DMS153 treated with DMSO at 0.1 percent for 48 hours (cell line): Measurements from ENCODE around the gene SESN1.

Experiments used
- DNase-seq: peaks from one replicate; lab custom pipeline; 2025; ENCODE audit not compliant: unreplicated experiment; lab: John Stamatoyannopoulos, UW

SESN1 gene

DNA sequence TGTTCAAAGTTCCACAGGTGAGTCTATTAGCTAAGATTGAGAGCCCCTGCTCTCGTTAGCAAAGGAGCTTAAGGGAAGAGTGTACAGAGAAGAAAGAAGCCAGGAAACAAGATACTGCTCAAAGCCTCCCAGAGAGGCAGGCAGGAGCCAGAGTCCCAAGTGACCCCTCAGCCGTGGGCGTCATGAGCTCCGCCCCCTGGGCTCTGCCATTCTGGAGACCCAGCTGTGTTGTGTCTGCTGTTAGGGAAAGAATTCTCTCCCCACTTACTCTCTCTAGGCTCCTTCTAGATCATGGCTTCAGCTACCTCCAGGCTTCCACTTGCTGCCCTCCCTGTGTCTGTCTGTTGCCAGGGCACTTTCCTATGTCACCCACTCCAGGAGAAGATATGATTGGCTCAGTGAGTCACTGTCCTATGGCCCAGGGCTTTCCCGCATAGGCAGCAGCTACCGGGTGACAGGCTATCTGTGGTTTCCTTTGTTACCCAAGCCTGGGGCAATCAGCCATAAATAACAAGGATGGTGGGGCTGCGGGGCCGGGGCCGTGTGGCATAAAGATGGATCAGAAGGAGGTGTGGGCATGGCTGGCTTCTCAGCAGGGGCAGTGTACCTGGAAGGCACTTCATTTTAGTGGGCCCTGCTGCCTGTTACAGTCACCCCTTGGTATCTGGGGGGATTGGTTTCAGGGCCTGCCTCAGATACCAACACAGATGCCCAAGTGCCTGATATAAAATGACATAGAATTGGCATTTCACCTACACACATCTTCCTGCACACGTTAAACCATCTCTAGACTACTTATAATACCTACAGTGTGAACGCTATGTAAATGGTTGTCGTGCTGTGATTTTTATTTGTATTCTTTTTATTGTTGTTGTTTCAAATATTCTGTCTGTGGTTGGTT is 127.5 kb downstream of the SESN1 start:
- no peak for DNase-seq

DNA sequence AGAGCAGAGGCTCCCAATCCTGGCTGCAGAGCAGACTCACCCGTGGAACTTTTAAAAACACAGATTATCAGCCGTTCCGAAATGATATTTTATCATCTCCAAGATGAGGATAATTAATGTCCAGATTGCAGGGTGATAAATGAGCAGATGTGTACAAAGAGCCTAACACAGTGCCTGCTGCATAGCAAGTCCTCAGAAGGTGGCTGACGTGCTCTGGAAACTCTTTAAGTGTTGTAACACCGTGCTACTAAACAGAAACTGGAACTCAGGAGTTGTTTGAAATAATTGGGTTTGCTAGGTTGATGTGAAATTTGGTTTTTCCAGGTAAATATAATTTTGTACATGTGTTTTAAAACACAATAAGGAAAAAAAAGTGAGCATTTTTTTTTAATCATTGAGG is 128.4 kb downstream of the SESN1 start:
- no peak for DNase-seq

DNA sequence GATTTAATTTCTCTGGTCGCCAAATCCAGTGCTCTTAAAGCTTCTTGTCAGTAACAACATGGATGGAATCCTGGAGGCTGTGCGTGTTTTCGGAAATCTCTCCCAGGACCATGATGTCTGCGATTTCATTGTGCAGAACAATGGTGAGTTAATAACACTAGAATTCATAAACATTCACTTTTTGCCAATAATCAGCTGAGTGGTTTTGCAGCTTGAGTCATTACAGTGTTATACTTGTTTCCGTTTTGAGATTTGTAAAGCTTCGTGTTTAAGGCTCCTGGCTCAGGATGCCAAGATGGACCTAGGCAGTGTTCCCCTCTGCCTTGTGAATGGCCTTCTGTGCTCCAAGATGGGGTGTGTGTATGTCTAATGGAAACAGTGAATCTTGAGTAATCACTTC is 132.7 kb downstream of the SESN1 start:
- no peak for DNase-seq

DNA sequence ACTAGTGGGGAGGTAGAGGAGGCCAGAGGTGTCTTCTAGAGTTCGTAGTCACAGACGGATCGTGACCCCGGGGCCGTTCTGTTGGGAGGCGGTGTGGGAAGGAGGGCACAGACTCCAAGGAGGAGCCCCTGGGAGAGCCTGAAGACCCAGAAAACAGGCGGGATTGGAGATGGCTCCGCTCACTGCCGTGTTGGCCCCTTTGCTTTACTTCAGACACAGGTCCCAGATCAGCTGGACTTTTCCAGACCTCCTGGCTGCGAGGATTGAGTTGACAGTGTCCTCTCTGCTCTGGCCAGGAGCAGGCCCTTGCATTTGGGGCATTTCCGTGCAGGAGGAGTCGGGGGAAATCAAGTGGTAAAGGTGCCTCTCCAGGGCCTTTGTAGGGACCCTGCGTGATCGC is 133.6 kb downstream of the SESN1 start:
- DNase-seq = no peak

DNA sequence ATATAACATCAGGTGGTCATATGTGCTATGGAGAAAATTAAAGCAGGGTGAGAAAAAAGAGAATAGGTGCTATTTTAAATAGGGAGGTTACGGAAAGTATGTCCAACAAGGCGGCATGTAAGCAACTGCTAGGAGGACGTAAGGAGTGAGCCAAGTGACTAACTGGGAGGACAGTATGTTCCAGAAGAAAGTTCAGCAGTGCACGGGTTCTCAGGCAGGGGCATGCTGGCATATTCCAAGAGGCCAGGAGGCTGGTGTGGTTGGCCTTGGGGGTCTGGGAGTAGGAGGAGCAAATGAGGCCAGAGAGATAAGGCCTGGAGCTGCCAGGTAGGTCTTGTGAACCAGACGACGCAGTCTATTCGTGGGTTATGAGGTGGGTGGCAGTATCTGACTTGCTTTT is 134.0 kb downstream of the SESN1 start:
- no peak for DNase-seq

DNA sequence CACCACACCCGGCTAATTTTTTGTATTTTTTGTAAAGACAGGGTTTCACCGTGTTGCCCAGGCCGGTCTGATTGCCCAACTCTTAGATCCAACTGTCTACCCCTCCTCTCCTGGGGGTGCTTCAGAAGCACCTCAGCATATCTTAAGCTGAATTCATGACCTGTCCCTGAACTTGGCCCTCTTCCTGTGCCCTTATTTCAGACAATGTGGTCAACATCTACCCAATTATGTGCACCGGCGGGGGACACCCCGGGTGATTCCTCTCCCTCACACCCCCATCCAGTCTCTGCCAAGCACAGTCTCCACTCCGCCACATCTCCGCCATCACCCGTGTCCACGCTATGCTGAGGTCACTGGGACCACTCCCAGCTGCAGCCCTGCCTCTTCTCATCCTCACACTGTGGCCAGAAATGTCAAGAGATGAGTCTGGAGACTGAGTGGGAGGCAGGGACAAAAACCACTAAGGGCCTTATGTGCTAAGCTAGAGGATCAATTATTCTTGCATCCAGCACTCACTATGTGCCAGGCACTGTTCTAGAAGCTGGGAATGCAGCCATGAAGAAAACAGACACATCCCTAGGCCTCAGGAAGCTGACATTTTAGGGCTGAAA is 134.6 kb downstream of the SESN1 start:
- DNase-seq = no peak

DNA sequence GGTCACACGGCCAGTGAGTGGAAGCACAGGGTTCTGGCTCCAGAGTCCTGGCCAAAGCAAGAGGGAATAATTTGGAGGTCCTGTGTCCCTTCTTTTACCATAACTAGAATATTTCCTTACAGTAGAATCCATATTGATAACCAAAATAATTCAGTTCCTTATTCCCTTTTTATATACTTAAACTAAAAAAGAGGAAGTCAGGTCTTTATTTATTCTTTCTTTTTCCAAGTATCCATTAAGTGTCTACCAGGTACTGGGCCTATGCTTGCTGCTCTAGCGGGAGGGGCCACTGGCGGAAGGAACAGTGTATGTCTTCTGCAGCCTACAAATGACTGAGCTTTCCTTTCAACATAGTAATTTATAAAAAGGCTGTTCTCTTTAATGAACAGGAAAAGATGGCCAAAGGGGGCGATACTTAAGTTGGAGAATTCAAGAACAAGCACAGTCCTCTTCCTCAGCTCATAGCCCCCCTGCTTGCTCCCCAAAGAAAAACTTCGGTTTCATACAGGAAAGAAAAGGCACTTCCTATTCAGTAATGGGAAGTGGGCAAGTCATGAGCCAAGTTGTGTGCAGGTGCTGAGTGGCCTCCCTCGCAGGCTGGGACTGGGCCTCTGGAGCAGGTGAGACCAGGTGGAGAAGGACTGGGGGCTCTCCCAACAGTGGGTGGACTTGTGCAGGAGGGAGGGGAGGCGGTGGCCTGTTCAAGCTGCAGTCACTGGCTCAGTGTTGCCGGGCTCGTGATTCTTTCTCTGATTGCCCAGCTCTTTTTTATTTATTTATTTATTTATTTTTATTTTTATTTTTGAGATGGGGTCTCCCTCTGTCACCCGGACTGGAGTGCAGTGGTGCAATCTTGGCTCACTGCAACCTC is 135.5 kb downstream of the SESN1 start:
- no peak for DNase-seq

DNA sequence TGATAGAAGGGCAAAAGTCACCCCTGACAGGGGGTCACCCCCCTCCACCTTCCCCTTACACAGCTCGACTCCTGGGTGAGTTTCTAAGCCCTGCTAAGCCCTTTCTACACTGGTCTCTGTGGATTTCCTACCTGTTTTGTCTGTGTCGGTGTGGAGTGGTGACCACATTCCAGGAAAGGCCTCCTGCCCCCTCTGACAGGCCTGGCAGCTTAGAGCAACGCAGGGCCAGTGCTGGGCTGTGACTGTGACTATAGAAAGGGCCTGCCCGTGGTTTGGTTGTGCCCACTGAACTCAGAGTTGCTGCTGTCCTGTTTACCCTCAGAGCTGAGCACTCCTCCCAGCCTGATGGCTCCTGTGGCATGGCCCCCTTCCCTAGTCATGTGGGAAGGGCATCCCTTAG is 137.4 kb downstream of the SESN1 start:
- no peak for DNase-seq

DNA sequence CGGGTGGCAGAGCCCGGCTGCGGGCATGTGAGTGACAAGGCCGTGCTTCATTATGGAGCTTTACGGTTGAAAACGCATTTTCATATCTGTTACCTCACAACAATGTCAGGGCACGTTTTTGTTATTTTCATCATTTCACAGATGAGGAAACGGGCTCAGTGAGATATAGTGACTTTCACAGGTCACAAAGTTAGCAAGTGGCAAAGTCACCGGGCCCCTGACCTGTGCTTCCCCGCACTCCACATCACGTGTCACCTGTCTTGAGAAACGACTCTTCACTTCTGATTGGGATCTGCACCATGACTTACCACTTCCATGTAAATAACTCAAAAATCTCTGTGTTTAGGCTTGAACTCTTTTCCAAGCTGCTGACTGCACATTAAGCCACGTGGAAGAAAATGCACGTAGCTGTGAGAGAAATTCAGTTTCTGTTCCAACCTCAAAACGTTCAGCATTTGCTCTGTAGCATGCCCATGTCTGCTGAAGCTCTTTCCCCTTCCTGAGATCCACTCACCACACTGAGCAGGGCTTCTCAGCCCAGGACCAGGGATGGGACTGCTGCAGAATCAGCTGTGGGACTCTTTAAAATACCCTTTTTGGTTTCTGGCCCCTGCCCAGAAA is 139.2 kb downstream of the SESN1 start:
- no peak for DNase-seq

DNA sequence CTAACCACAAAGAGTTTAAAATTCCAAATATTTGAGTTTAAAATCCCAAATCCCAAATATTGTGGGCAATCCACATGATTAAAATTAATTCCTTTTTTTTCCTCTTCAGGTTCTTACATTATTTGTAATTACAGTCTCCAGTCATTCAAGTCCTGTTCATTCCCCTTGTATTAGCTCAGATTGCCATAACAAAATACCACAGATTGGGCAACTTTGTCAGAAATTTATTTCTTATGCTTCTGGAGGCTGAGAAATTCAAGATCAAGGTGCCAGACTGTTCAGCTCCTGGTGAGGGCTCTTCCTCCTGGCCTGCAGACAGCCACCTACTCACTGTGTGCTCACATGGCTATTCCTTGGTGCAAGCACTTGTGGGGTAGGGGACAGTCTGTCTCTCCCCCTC is 141.0 kb downstream of the SESN1 start:
- no peak for DNase-seq

DNA sequence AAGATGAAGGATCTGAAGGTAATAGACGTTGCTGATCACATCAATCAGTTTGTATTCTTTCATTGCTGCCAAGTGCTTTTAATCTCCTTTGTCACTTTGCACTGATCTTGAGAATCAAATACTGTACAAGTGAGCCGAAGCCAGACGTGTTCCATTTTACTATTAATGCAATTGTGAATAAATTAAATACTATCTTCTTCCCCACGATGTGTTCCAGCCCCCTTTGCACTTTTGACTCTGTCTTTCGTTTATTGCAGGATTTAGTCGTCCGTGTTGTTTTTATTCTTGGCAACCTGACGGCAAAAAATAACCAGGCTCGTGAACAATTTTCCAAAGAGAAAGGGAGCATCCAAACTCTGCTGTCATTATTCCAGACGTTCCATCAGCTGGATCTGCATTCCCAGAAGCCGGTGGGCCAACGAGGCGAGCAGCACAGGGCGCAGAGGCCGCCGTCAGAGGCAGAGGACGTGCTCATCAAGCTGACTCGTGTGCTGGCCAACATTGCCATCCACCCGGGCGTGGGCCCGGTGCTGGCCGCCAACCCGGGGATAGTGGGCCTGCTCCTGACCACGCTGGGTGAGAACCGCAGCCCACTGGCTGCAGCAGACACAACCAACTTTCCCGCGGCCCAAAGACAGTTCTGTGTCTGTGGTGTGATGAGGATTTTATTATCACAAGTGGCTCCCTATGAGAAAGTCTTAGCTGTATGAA is 141.7 kb downstream of the SESN1 start:
- DNase-seq = no peak

DNA sequence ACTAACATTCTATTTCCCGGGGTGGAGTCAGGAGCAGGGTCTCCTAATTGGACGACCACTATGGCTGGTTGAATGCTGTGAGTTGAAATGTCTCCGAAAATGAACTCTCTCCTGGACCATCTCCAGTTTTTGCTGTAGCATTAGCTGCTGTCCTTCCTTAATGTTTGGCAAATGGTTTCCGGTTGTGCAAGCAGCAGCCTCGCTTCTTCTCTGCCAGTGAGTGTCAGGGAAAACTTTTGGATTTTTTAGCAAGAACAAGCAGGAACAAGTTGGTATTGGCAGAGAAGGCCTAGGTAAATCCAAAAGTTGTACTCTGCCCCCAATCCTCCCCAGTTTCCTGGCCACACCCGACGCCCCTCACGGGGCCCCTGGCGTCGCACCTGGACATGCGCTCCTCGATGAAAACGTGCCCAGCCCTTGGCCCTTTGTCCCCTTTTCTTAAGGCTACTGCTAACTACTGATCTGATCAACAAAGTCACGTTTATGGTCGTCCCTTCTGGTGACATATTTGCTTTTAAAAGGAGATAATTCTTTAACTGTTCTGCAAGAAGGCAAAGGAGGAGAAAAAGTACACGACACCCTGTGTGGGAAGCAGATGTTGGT is 143.2 kb downstream of the SESN1 start:
- DNase-seq = no peak

DNA sequence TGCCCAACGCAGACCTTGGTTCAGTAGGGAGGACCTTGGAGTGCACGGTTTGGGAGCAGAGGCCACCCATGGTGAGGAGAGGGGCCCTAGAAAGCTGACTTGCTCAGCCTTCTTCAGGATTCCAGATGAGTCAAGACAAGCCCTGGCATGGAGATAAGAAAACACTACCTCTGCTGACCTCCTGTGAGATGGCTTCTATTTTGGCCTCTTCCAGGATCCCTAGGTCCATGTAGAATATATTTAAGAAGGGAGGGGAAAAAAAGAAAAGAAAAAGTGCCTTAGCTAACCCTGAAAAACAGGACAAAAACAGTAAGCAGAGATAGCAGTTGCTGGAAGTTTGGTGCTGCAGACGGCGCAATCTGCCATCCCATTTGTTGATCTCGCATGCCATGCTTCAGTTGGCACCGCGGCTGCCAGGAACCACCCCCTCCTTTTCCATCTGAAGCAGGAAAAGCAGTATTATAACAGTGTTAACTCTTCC is 146.4 kb downstream of the SESN1 start:
- DNase-seq = no peak

DNA sequence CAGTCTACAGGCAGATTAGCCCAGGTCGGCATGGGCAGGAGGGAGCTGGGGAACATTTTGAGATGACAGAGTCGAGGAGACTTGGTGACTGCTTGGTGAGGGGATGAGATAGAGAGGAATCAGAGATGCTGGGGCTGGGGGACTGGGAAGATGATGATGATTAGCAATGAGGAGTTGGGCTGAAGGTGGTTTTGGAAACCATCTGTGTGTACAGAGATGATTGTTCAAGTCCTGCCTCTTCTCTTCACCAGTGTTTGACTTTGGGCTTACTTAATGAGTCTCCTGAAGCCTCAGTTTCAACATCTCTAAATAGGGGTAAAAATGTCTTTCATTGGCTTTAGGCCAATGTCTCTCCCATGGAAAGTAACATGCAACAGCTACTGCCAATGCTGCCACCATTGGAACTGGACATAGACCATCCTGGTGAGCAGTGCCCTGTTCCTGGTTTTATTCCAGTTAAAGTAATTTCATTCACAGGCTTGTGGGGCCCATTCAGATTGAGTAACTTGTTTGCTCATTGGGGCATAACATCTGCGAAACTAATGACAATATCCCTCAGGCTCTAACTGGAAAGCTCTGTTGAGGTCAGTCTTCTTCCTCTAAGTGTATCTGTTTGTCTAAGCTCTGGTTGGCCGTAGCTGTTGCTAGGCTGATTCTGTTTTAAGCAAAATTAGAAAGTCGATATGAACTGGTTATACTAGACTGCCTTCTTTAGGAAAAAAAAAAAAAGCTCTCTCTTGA is 147.4 kb downstream of the SESN1 start:
- DNase-seq = peak; percentile 24

DNA sequence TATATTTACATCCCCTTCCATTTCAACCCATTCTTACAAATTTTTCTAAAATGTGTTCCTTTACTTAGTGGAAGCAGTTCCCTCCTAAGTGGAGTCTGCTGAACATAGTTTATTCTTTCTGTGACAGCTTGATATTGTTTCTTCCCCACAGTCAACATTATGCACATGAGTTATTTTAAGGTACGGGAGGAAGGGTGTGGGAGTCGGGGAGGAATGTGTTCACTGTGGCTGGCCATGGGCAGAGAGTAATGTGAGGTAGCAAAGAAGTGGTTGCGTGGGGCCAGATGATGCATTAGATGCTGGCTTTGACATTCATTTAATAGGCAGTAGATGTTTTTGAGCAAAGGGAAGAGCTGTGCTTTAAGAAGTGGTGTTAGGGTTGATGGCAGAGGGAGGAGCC is 148.0 kb downstream of the SESN1 start:
- no peak for DNase-seq

DNA sequence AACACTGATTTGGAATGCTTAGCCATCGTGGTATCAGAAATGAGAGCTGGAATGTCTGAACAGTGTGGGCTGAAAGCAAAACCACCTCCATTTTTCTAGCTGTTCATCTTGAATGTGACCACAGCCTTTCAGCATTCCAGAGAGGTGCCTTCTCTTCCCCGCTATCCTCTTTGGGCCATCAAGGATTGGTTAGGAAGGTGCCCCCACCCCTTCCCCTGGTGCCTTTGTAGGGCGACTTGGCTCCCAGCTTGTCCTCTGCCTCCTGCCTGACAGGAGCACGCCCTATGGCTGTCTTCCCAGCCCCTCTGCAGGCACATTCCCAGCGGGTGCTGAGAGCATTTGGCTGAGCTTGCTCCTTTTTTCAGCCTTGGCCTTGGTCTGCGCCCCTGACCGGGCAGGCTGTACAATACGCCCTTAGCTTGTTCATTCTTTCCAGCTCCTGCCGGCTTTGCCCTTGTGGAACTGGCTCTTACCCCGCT is 148.9 kb downstream of the SESN1 start:
- no peak for DNase-seq

DNA sequence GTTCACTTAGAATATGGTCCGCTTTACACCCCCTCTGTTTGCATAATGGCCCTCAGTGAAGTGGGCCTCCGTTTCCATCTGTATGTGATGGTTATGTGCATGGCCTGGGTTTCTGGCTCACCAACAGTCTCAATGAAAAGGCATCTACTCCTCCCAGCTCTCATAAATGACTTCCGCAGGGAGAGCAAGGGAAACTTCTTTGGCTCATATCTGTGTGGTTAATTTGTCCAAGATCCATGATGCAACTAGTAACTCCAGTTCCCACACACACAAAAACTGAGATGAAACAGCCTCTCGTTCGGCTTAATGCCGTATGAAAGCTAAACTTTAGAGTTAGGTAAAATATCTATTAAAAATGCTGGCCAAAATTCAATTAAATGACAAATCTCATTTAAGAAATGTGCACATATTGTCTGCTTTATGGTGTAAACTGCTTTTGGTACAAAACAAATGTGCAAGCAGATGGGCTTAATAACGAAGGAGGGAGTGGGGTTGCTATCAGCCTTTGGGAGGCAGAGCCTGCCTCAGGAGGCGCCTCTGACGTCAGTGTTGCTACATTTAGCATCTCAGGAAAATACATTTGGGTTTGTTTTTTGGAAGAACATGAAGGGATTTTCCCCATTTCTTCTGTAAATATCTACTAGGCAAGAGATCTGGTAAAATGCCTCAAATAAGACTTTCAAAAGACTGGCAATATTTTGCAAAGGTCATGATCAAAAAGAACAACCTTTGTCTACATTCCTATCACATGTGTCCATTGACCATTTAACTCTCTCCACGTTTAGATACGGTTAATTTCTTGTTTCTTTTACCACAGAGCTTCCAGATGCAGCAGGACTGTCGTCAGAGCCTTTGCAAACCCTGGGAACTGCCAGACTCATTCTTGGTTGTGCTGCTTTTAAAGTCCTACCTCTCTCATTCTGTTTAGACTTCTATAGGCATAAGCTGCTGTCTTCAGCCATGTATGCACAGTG is 149.7 kb downstream of the SESN1 start:
- no peak for DNase-seq

DNA sequence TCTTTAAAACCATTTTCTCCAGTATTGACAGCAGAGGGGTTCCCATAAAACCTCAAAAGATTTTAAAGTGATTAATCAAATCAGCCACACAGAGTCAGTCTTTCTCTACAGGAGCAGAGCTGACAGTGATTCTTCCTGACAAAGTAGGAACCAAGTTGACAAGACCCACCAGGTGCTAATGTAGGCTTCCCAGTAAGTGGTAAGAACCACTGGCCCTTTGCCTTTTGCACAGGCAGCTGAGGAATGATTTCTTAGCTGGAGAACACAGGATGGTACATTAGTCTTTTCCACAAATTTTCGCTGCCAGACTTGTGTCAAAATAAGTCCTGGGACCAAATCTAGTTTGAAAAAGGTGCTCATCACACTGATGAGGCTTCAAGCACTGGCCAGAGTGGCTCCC is 150.6 kb downstream of the SESN1 start:
- DNase-seq = no peak
